Stimulated activated CD4-positive, alpha-beta T cell treated with anti-CD3 and anti-CD28 coated beads, Interleukin-1b, Interleukin-23, amount 100 ng/mL, for 48 hours (primary cell): ENCODE results near the gene NUMB.
"Not testable (repeated sequence)": the region's sequence is repeated elsewhere in the genome, so short reads cannot be mapped to it uniquely, and the experiment has no call there.

ENCODE experiments used
- DNase-seq: peaks from one replicate; pipeline ENCODE4 v3.0.0-alpha.2; 2020

The NUMB gene

DNA sequence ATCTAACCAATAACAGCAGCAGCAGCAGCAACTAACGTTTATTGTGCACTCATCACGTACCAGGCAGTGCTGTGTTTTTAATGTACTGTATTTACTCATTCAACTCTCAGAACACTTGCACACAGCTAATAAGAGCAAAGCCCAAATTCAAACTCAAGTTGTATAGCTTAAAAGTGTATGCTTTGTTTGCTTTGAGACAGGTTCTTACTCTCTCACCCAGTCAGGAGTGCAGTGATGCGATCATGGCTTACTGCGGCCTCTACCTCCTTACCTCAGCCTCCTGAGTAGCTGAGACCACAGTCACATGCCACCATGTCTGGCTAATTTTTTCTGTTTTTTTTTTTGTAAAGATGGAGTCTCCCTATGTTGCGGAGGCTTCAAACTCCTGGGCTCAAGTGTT lies 115.7 kb downstream of the NUMB start:
- no peak for DNase-seq

GRCh38 chr14:73339846-73340595 lies 118.3 kb downstream of the NUMB start:
- DNase-seq, result no peak

DNA sequence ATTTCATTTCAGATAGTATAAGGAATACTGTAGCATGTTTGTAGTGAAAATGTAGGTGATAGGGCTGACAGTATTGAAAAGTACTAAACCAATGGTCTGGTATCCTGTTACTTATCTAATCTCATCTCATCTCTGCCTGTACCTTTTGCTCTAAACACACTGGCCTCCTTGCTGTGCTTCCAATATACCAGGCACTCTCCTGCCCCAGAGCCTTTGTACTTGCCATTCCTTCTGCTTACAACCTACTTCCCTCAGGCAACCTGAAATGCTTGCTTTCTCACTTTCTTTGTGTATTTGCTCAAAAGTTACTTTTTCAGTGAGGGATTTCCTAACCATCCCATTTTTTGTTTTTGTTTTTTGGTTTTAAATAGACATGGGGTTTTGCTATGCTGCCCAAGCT lies 119.1 kb downstream of the NUMB start:
- DNase-seq, result no peak

DNA sequence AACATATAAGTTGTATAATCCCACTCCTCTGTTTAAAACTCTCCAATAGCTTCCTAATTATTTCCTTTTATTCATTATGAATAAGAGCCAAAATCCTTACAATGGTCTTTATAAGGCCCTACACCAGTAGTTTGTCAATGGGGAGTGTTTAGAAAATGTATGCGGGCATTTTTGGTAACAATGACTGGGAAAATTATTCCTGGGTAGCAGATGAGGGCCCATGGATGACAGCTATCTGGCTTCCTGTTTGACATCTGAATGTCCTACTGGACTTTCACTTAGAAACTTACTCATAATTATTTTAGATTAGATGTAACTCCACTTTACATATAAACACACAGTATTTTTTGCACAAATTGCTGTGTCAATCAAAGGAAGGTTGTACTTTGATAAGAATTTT lies 119.8 kb downstream of the NUMB start:
- DNase-seq, result no peak

DNA sequence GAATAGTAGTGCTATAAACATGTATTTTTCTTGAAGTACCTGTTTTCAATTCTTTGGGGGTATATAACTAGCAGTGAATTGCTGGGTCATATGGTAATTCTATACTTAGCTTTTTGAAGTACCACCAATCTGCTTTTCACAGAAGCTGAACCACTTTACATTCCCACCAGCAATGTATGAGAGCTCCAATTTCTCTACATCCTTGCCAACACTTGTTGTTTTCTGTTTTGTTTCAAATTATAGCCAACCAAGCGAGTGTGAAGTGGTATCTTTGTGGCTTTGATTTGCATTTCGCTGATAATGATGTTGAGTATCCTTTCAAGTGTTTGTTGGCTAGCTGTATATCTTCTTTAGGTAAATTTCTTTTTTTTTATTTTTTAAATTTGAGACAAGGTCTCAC lies 125.3 kb downstream of the NUMB start:
- DNase-seq, result no peak

GRCh38 chr14:73325630-73326299 lies 132.6 kb downstream of the NUMB start:
- DNase-seq, result no peak

GRCh38 chr14:73325063-73325462 lies 133.3 kb downstream of the NUMB start:
- DNase-seq, result no peak

DNA sequence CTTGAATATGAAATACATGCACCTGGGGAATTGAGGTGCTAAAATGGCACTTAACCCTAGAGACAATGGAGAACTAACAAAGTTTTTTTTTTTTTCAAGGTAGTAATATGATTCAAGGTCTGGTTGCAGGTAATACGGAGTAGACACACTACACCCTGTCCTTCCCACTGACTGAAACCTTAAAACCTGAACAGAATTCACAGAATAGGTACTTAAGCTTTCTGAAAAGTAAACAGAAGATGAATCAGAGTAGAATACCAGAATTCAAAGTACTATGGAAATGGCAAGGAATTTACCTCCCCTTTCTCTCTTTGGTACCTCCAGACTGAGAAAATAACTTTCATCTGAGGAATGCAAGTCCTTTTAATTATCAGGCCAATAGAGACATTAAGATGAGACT lies 133.8 kb downstream of the NUMB start:
- DNase-seq, result no peak

DNA sequence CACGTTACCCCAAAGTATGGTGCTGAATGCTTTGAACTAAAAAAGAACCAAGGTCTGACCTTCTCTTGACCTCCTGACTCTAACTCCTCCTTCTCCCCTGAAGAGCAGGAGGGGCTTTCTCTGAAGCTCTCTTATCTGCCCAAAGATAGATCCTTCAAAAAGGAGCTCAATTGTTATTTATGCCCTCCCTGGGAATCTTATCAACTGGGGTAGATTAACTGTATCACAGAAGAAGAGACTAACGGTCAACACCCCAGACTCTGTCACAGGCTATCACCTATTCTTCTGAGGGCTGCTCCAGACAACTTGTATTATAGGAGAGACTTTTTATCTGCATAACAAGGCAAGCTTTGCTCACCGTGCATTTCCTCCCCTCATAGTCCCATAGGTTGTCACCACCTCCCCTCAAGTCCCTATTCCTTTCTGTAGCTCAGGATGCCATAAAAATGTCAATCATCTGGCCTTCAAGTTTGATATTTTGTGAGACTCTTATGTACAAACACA lies 134.4 kb downstream of the NUMB start:
- DNase-seq, result no peak

DNA sequence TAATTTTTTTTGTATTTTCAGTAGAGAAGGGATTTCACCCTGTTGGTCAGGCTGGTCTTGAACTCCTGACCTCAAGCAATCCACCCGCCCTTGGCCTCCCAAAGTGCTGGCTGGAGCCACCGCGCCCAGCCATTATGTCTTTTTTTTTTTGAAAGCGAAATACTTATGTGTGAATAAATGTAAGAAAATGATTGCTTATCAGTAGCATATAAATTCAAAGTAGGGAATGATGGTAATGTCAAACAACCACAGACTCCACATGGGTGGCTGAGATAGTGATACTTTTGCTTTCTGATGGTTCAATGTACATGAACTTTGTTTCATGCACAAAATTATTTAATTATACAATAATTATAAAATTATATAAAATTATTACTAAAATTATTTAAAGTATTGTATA lies 145.2 kb downstream of the NUMB start:
- no peak for DNase-seq

DNA sequence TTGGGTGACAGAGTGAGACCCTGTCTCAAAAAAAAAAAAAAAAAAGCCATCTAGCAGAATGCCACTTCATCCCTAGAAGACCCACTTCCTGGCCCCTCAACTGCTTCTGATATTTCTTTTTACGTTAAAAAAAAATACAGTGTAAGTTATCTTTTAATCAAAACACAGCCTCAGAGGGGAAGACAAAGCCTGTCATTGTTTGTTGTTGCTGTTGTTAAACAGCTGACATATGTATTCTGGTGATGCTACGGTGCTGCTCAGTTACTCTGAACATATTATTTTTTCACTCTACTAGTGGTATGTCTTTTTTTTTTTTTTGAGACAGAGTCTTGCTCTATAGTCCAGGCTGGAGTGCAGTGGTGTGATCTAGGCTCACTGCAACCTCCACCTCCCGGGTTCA lies 145.7 kb downstream of the NUMB start:
- no peak for DNase-seq

GRCh38 chr14:73311708-73312030 lies 146.7 kb downstream of the NUMB start:
- no peak for DNase-seq

- not testable (repeated sequence) for DNase-seq
Measured at GRCh38 chr14:73309207-73309606, 149.1 kb downstream of the NUMB start.

DNA sequence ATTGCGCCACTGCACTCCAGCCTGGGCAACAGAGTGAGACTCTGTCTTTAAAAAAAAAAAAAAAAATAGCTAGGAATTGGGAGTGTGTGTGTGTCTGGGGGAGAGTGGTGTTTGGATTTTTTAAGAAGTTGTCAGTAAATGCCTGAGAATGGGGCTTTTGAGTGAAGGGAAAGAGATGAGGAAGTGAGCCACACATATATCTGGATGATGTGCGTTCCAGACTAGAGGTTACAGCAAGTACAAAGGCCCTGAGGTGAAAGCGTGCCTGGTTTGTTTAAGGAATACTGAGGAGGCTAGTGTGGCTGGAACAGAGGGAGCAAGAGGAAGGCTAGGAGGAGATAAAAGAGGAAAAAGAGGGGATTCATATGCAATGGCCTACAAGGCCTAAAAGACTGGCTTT lies 151.1 kb downstream of the NUMB start:
- no peak for DNase-seq

GRCh38 chr14:73305499-73305898 lies 152.8 kb downstream of the NUMB start:
- no peak for DNase-seq

DNA sequence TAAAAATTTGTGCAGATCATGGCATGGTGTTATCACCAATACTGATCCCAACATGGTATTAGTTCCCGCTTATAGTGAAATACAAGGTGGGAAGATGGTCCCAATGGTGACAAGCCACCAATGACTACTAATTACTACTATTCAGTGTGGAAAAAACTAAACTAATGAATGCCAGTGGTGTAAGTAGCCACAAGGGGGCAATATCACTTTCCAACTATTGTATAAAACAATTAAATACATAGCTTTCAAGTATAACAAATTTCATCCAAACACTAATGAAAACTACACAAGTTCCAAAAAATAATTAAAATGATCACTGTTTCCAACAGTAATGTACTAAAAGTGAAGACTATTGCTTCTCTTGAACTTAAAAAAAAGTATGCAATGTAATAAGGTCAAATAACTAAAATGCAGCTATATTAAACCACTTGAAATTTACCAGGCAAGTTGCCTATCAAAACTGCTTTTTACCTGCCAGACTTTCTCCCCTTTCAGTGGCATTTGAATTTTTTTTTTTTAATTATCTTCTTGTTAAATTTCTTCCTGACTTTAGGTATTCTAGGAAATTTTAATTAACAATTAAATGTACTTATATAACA lies 163.0 kb downstream of the NUMB start:
- no peak for DNase-seq

GRCh38 chr14:73293782-73294781 lies 164.3 kb downstream of the NUMB start:
- DNase-seq, result no peak

GRCh38 chr14:73290279-73290678 lies 168.1 kb downstream of the NUMB start:
- DNase-seq, result no peak

GRCh38 chr14:73289729-73290128 lies 168.6 kb downstream of the NUMB start:
- no peak for DNase-seq

- DNase-seq, result no peak
Measured at GRCh38 chr14:73289308-73289707, 169.0 kb downstream of the NUMB start.

DNA sequence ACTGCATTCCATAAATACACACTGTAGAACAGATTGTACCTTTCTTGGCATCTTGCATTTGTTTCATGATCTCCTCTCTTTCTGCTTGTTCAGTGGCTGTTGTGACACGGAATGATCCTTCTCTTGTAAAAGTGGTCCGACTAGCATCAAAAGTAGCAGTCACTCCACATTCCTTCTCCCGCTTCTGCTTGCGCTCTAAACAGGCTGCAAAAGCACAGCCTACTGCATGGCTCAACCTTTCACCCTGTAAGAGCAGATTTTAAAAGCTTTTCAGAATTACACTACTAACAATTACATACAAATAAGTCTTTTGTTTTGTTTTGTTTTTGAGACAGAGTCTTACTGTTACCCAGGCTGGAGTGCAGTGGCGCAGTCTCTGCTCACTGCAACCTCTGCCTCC lies 171.3 kb downstream of the NUMB start:
- DNase-seq, result no peak

DNA sequence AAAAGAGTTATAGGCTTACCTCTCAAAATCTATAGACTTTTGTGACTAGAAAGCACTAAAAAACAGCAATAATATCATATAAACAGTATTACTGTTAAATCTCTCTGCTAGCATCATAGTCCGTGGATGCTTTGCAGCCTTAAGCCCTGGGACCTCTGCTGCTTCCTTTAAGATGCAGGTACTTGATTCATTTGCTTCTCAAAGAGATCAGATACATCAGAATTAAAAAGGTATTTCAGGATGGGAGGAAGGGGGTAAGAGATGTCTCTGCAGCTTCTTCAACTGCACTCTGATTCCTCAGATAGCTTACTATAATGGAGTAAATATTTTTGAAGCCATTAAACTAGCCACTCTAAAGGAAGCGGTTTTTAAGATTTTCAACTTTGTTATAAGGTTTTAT lies 171.7 kb downstream of the NUMB start:
- DNase-seq, result no peak

DNA sequence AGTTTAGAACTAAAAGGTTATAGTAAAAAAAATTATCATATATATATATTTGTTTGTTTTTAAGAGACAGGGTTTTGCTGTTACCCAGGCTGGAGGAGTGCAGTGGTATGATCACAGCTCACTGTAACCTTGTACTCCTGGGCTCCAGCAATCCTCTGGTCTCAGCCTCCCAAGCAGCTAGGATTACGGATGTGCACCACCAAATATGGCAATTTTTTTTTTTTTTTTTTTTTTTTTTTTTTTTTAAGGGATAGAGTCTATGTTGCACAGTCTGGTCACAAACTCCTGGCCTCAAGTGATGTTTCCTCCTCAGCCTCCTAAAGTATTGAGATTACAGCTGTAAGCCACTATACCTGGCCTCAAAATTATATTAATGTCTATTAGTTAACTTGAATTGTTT lies 172.4 kb downstream of the NUMB start:
- no peak for DNase-seq
